KBM-7 (cell line): ENCODE measurements around the gene EDNRB.

Experiments used
- DNase-seq: peaks from one replicate; pipeline ENCODE4 v3.0.0-alpha.2; 2015
- in situ Hi-C: fragments of 300-500 bp; cut with MboI; formaldehyde crosslinking; loops from 2 replicates; pipeline ENCODE4 v1.14.3; 2020; ENCODE audit warnings: low sequenced_read_pairs, low pct_unique_long_range_greater_than_20kb, mixed read lengths

Gene EDNRB

GRCh38 chr13:77902319-77902963 is 16.2 kb downstream of the EDNRB start:
- in situ Hi-C loops = no loop called here
- no peak for DNase-seq

DNA sequence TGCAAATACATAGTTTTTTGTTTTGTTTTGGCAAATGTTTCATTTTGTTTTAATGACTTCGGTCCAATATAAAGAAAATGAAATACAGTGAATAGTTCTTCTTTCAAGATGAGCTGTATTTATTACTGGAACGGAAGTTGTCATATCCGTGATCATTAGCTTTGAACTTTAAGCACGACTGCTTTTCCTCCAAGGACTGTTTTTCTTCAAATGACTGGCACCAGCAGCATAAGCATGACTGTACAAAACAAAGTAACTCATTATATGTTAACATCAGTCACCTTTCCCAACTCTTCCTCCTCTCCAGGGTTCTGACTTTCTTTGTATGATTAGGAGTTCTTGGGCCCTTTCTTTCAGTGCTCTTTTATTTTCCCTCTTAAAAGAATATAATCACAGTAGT is 20.5 kb downstream of the EDNRB start:
- DNase-seq = no peak
- in situ Hi-C loops = no loop called here

- in situ Hi-C loops = no loop called here
- DNase-seq = no peak
These were observed 21.7 kb downstream of the EDNRB start for GRCh38 chr13:77896977-77897376.

DNA sequence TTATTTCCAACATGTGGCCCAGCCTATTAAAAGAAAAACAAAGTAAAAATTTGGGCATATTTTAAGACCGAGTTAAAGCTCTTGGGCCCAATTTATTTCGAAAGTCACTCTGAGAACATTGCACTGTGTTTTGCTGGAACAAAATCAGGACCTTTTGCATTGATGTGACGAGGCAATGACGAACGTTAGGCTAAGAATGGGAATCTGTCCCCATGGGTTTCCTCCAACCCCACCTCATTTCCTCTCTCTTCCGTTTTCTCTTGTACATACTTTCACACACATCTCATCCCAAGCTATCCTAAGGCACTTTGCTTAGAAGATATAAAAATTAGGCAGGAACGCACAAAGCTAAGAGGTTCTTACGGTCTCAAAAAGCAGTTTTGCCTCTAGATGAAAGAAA is 22.1 kb downstream of the EDNRB start:
- in situ Hi-C loops = no loop called here
- no peak for DNase-seq

GRCh38 chr13:77894743-77895142 is 23.9 kb downstream of the EDNRB start:
- in situ Hi-C loops = no loop called here
- no peak for DNase-seq

DNA sequence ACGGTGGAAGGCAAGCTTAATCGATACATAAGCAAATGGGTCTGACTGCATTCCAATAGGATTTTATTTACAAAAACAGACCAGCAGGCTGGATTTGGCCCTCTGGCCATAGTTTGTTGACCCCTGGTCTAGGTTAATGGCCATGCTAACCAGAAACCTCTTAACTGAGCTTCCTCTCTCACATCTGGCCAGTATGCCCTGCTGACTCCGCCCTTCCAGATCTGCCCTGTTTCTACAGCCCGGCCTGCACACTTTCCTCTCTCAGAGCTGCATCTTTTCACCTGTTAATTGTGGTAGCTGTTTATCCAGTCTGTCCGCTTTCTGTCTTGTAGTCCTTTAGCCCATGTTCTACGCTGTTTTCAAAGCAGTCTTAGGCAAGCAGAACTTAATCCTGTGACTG is 25.6 kb downstream of the EDNRB start:
- in situ Hi-C loops = no loop called here
- no peak for DNase-seq

GRCh38 chr13:77892491-77892890 is 26.1 kb downstream of the EDNRB start:
- in situ Hi-C loops = no loop called here

DNA sequence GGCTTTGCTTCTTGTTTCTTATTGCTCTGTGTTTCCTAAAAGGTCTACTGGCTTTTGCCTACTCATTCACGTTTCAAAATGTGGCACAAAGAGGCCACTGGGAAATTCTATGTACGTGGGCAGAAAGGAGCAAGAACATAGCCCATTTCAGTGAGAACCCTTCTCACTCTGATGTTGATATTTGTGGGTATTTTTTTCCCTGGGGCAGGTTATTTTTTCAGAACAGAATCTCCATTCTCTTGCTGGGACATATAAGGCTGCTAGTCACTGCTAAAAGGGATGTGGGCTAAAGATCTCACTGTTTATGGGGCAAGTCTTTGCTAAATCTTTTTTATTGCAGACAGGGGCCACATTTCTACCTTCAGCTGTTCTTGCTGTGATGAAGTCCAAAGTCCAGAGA is 27.1 kb downstream of the EDNRB start:
- DNase-seq = no peak
- in situ Hi-C loops = no loop called here

More at GRCh38 chr13:77892491-77892890, 26.1 kb downstream of the EDNRB start:
- no peak for DNase-seq

GRCh38 chr13:77891041-77891440 is 27.6 kb downstream of the EDNRB start:
- in situ Hi-C loops = no loop called here
- no peak for DNase-seq

- in situ Hi-C loops = no loop called here
- DNase-seq = no peak
These were observed 35.3 kb downstream of the EDNRB start for GRCh38 chr13:77883328-77883727.

GRCh38 chr13:77878190-77878589 is 40.4 kb downstream of the EDNRB start:
- DNase-seq = no peak
- in situ Hi-C loops = no loop called here

DNA sequence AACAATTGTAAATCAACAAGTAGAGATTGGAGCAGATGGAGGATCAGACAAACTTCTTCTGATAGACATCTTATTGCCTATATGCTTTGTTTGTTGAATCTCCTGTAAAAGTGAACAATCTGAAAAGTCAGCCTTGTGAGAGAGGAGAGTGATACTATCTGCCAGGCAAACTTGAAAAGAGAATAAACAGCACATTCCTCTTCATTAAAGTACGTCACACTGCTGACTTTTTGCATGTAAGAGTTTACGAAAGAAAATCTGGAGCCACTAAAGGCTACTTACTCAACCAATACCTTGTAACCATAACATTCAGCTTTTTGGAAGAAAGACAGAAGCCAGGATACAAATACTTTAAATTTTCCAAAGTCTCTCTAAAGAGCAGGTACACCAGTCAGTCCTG is 42.5 kb downstream of the EDNRB start:
- DNase-seq = no peak
- in situ Hi-C loops = no loop called here

GRCh38 chr13:77874406-77874805 is 44.2 kb downstream of the EDNRB start:
- in situ Hi-C loops = no loop called here

GRCh38 chr13:77872995-77873394 is 45.6 kb downstream of the EDNRB start:
- in situ Hi-C loops = no loop called here

More at GRCh38 chr13:77874406-77874805, 44.2 kb downstream of the EDNRB start:
- no peak for DNase-seq

DNA sequence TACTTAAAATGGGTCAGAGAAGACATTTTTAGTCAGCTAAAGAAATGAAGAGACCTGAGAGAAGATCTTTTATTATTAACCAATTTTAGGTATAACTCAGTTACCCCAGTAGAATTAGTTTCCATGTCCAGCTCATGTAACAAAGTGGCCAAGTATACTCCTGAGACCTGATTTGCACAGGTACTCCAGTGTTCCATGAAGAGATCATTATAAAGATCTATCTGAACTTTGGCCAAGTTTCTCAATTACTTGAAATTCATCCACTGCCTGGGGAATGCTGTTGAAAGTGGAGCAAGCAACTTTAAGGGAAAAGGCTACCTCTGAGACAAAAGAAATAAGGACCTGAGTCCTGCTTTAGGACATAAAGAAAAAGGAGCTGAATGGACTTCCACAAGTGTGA is 47.0 kb downstream of the EDNRB start:
- DNase-seq = no peak
- in situ Hi-C loops = no loop called here

More at GRCh38 chr13:77872995-77873394, 45.6 kb downstream of the EDNRB start:
- DNase-seq = no peak

DNA sequence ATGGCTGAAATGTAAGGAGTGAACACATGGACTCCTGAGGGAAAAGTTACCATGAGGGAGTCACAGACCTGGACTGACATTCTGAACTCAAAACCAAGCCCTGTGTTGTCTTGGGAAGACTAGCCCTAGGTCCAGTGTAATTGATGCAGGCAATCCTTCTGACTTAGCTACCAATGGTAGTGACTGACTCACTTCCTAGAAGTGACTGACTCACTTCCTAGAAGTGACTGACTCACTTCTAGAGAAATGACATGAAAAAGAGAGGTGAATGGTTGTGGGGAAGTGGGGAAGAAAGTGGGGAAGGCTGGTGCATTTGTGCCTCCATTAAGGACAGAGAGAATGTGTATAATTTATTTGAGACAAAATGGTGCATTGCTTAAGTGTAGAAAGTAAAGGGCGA is 49.9 kb downstream of the EDNRB start:
- DNase-seq = no peak
- in situ Hi-C loops = no loop called here

DNA sequence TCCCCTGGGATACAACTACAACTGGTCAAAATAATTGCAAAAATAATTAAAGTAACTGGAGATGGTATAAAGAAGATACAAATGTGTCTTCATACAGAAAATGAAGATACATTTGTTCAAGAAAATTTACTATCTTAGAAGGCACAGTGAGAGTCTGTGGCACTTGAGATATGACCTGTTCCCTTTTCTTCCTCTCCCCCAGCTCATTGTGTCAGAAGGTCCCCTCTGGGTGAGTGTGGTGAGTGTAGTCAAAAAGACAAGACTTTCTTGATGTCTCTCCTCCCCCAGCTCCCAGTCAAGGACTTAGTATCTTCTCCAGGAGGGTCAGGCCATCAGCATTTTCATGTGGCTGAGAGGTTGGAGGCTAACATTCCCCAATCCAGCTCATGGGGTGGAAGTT is 51.7 kb downstream of the EDNRB start:
- in situ Hi-C loops = no loop called here
- DNase-seq = no peak

DNA sequence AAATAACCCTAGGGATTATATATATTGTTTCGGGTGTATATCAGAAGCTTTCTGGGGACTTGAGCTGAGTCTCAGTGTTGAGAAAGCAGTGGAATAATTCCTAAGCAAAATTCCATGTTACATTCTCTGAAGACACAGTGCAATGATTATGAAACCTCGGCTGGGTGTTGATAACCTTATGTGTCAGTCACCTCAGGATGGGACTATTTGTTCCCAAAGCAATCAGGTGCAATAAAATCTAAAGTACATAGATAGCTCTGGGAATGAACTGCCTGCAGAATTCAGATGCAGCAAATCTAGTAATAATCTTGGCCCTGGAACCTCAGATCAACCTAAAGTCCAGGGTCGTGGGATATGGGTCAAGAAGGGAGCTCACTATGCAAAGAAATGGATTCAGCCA is 53.0 kb downstream of the EDNRB start:
- no peak for DNase-seq
- in situ Hi-C loops = no loop called here

- in situ Hi-C loops = no loop called here
- peak; percentile 16 for DNase-seq
These were observed 55.5 kb downstream of the EDNRB start for GRCh38 chr13:77863144-77863543.

DNA sequence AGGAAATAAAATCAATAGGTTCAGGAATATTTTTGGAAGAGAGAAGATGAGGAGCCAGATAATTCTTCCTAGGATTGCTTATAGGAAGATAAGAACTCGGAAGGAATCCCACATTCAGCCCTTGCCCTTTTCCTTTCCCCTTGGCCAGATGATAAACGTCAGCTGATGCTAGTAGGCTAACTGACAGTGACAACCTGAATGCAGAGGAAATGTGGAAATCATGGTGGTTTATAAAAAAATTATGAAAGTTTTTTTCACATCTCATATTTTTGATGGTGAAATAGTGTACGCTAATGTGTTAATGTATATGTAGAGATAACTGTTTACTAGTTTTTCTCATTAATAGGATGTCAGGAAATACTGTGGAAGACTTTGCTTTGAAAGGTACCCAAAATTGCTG is 56.9 kb downstream of the EDNRB start:
- in situ Hi-C loops = no loop called here
- no peak for DNase-seq

DNA sequence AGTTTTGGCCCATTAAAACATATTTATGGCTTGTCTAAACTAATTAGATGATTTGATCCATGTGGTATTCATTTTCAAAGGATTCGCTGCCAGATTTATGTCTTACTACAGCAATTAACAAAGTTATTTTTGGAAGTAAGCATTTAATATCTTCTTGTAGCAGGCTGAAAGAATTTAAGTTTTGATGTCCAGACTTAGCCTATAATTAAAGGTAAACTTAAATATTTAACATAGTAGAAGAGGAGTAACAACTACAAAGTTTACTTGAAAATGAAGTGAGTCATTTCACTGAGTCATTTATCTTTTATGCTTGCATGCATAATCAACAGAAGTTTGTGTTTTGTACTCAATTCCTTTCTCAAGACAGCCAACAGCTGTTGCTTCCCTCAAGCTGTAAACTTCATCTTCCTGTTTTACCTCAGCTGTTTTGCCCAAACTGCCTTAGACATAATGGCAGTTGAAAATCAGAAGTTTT is 58.1 kb downstream of the EDNRB start:
- in situ Hi-C loops = no loop called here
- DNase-seq = peak; percentile 21
